Measurements from ENCODE around the gene ZNRF3.
"Not testable (repeated sequence)": the region's sequence is repeated elsewhere in the genome, so short reads cannot be mapped to it uniquely, and the experiment has no call there.

Gene ZNRF3

DNA sequence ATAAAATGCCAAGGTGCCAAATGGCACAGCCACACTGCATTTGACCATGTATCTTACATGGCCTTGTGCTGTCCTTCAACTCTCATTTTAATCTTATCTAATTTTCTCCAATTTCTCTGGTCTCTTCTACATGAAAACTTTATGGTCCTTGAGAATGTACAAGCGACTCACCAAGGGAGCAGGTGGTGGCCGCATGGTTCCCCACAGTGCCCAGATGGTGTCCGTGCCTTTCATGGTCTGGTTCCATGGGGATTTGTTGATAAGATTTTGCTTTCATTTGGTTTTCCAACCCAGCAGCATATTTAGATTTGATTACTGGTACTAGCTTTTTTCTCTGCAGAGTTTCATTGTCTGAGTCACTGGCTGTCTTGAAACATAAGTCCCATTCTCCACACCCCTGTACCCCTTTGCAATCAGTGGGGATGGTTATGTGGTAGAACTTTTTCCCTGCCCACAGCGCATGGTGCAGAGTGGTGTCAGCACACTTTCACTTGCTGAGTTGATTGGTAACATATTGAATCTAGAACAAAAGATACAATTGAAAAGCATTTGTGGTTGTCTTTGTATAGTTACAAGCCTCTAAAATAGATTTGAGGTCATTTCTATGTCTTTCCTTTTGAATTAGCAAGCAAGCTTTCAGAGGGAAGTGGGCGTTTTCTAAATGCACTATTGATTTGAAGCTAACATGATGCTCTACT lies 24.1 kb downstream of the ZNRF3 start:
- DNase-seq (ENCODE audit: low spot score), result peak; percentile 85

DNA sequence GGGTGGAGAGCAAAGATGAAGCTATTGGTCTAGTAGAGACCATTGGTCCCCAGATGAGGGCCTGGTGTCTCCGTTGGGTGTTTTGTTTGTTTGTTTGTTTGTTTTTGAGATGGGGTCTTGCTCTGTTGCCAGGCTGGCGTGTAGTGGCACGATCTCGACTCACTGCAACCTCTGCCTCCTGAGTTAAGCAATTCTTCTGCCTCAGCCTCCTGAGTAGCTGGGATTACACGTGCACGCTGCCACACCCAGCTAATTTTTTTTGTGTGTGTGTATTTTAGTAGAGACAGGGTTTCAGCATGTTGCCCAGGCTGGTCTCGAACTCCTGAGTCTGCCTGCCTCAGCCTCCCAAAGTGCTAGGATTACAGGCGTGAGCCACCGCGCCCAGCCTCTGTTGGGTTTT lies 25.4 kb downstream of the ZNRF3 start:
- not testable (repeated sequence) for DNase-seq (ENCODE audit: low spot score)

GRCh38 chr22:28909375-28909774 lies 26.0 kb downstream of the ZNRF3 start:
- DNase-seq (ENCODE audit: low spot score), result peak; percentile 79

GRCh38 chr22:28910569-28911303 lies 27.4 kb downstream of the ZNRF3 start:
- no peak for DNase-seq (ENCODE audit: low spot score)

GRCh38 chr22:28911304-28911690 lies 27.9 kb downstream of the ZNRF3 start:
- no peak for DNase-seq (ENCODE audit: low spot score)

GRCh38 chr22:28911777-28912669 lies 28.7 kb downstream of the ZNRF3 start:
- DNase-seq (ENCODE audit: low spot score), result no peak

GRCh38 chr22:28914201-28914600 lies 30.8 kb downstream of the ZNRF3 start:
- DNase-seq (ENCODE audit: low spot score), result no peak

DNA sequence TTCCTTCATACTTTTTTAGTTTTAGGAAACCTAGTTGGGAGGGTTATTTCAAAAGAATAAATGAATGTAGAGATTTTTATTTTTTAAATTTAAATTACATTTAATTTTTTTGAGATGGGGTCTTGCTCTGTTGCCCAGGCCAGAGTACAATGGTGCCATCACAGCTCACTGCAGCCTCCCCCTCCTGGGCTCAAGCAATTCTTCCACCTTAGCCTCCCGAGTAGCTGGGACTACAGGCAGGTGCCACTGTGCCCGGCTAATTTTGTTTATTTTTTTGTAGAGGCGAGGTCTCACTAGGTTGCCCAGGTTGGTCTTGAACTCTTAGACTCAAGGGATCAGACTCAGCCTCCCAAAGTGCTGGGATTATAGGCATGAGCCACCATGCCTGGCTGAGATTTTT lies 32.6 kb downstream of the ZNRF3 start:
- no peak for DNase-seq (ENCODE audit: low spot score)

- no peak for DNase-seq (ENCODE audit: low spot score)
Observed at GRCh38 chr22:28917747-28918549, 34.6 kb downstream of the ZNRF3 start.

- no peak for DNase-seq (ENCODE audit: low spot score)
Observed at GRCh38 chr22:28918550-28919271, 35.3 kb downstream of the ZNRF3 start.

GRCh38 chr22:28920757-28921584 lies 37.6 kb downstream of the ZNRF3 start:
- DNase-seq (ENCODE audit: low spot score), result no peak

- no peak for DNase-seq (ENCODE audit: low spot score)
Observed at GRCh38 chr22:28921585-28921879, 38.2 kb downstream of the ZNRF3 start.

- DNase-seq (ENCODE audit: low spot score), result no peak
Observed at GRCh38 chr22:28922540-28923244, 39.3 kb downstream of the ZNRF3 start.

GRCh38 chr22:28923826-28924732 lies 40.7 kb downstream of the ZNRF3 start:
- DNase-seq (ENCODE audit: low spot score), result no peak

DNA sequence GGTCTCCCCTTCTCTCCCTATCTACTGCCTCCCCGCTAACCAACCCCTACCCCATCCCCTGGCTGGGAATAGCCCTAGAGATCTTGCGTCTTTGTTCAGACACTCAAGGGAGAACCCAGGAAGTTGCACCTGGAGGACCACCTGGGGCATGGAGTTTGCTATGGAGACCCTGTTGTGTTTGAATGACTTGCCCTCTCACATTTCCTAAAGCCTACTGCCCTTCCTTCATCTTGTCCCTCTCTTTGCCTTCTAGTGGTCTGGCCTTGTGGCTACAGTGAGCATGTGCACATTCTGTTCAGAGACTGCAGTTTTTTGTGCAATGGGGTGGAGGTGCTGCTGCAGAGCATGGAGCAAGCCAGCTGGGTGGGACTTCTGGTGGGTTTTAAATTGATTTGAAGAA lies 42.5 kb downstream of the ZNRF3 start:
- DNase-seq (ENCODE audit: low spot score), result no peak

DNA sequence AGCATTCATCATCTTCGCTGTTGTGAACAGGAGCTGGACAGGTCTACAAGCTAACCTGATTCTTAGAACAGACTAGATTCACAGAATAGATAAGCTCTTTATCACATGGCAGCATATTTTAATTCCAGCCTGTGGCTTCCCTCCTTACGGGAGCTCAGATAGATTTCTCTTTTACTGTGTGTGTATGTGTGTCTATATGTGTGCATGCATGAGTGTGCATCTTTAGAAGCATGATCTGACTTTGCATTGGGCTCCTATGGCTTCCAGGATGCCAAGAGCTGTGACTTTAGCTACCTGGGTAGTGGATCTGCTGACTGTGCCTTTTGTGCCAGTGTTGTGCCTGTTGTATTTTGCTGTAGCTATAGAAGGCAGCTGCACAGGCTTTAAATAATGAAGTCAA lies 44.3 kb downstream of the ZNRF3 start:
- DNase-seq (ENCODE audit: low spot score), result no peak

- no peak for DNase-seq (ENCODE audit: low spot score)
Observed at GRCh38 chr22:28929197-28929596, 45.8 kb downstream of the ZNRF3 start.

- no peak for DNase-seq (ENCODE audit: low spot score)
Observed at GRCh38 chr22:28930357-28931007, 47.1 kb downstream of the ZNRF3 start.

Measured in activated CD4-positive, alpha-beta T cell treated with anti-CD3 and anti-CD28 coated beads, Interleukin-2, Interleukin-4, amounts not matched to agents 100 ng/mL and 50 ng/mL, durations not matched to agents 16 hours and 8 hours (primary cell).